HG03469 (cell line): ENCODE measurements around the gene CAB39.

Source experiments
- ATAC-seq: cut with Tn5 transposase; IDR thresholded peaks from one replicate; pipeline ENCODE4 v1.9.1; 2021; ENCODE audit warnings: mild to moderate bottlenecking, moderate library complexity, moderate number of reproducible peaks; ENCODE audit not compliant: unreplicated experiment

CAB39 gene

DNA sequence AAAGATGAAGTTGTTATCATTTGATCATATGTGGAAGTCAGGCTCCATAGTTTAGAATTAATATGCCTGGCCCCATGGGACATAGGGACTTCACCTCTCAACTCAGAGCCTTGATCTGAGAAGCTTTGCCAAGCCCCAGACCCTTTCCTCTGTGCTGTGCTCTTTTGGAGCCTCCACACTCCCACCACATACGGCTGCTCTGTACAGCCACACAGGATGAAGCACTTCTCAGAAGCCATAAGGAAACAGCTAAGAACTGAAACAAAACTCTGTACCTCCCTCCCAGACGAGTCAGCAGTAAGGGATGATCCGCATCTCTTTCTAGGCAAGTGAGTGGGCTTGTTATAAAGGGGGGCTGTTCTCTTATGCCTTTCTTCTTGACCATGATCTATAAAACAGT, 66.5 kb downstream of the CAB39 start:
- ATAC-seq, result no peak

DNA sequence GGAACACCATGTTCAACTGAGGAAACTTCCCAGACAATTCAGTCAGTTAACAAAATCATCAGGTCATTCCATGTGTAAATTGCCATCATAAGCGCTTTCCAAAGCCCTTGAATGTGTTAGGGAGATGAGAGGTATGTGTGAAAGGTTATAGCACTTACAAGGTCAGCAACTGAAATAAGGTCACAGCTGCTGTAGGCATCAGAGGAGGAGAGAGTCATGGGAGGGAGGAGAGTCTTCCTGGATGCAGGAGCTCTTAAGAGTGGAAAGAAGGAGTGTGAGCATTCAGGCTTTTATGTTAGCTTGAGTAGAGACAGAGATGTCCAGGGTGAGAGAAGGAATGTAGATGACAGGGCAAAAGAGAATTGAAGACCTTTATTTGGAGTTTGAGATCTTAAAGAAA, 67.0 kb downstream of the CAB39 start:
- no peak for ATAC-seq

DNA sequence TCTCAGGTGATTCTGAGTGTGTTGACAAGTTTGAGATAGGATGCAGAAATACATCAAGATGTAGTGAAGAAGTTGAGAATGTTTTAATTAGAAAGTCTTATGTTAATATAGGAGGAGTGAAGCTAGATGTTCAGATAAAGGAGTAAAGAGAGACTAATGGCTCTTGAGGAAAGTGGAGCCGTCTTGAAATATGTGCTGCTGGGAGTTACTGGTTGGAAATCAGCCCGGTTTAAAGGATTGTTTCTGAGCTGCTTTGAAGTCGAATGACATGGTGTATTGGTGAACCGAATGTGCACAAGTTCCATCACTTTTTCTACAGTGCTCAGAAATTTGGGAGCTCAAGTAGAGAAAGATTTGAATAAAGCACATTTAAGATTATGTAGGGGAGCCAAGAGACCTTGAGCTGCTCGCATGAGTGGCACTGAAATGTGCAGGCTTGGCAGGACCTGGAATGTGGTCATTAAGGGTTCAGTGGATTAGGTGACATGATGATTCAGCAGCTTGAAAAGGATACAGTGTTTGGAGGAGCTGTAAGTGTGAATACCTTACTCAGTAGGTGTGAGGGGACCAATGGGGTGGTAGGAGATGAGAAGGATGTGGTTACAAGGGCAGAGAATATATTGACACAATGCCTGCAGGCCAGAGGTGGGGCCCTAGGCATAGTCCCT, 68.6 kb downstream of the CAB39 start:
- no peak for ATAC-seq

- no peak for ATAC-seq
Observed at GRCh38 chr2:230783101-230783500, 70.5 kb downstream of the CAB39 start.

DNA sequence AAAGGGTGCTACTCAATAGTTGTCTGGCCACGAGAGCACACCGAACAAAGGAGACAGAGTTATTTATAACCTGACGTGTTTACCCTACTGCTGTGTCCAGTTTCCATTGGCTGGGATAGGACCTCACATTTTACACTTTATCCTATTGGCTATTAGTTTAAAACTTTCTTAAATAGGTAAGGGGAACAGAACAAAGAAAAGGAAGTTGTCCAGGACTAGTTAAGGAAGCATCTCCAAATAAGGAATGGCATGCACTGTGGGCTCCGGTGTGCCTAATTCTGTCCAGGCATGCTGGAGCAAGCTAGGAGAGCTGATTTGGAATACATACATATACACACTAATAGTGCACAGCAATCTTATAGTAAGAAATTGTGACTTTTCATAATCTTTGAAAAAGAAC, 72.2 kb downstream of the CAB39 start:
- ATAC-seq, result no peak

GRCh38 chr2:230785346-230785745, 72.7 kb downstream of the CAB39 start:
- ATAC-seq, result no peak

DNA sequence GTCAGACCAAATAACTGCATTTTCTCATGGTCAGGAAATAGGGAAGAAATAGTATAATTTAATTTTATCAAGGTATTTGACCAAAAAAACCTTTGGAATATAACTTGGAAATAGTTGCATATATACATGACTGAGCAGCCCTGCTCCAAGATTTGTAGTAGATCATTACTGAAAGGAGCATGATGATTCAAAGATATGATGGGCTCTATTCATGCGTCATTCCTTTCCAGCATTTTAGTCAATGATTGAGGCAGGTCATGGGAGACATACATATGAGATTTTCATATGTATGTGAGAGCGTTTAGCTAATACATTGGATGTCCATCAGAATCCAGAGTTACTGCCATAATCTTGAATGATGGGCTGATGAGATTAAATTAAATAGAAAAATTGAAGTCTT, 74.5 kb downstream of the CAB39 start:
- ATAC-seq, result no peak

DNA sequence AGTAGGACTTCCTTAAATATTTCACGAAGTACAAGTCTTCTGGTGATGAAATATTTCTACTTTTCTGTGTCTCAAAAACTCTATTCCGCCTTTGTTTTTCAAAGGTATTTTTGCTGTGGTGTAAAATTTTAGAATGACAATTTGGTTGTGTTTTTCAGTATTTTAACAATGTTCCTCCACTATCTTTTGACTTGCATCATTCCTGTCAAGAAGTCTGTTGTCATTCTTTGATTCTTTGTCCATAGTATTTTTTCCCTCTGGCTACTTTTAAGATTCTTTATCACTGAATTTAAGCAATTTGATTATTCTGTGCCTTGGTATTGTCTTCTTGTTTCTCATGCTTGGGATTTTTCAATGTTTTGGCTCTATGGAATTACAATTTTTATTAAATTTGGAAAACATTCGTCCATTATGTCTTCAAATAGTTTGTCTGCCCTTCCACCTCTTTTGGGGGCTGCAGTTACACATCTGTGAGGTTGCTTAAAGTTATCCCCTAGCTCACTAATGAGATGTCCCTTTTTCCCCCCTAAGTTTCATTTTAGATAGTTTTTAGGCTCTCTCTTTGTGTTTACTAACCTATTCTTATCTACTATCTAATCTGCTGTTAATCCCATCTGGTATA, 76.0 kb downstream of the CAB39 start:
- no peak for ATAC-seq

- no peak for ATAC-seq
Observed at GRCh38 chr2:230790981-230791380, 78.3 kb downstream of the CAB39 start.

GRCh38 chr2:230793572-230794359, 81.1 kb downstream of the CAB39 start:
- ATAC-seq, result no peak

DNA sequence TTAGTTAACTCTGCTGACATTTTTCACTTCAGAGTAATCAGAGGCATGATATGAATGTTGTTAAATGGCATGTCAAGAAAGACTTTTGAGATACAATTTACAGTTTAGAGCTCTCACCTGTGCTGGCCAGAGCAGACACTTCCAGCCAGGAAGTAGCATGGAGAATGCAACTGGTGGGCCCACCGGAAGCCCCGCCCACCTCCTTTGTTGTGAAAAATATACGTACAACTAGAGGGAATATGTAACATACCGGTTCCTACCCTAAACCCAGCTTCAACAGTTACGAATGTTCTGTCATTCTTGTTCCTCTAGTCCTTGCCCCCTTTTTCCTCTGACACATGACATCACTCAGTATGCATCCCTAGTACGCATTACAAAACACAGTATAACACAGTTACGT, 81.9 kb downstream of the CAB39 start:
- no peak for ATAC-seq

DNA sequence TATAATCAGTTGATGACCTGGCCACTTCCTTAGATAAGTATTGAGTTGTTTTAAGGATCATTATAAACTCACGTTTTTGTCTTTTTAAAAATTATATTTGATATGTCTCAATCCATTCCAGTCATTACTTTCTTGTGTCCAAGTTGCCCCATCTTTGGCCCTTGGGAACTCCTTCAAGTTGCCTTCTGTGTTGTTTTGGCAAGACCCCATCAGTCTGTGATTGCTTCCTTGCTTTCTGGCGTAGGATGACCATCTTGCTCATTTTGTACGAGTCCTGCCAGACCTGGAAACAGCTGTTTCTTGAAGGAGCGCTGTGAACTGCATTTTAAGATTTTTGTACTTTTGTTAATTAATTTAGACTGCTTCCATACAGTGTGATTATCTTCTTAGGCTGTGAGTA, 83.2 kb downstream of the CAB39 start:
- no peak for ATAC-seq

DNA sequence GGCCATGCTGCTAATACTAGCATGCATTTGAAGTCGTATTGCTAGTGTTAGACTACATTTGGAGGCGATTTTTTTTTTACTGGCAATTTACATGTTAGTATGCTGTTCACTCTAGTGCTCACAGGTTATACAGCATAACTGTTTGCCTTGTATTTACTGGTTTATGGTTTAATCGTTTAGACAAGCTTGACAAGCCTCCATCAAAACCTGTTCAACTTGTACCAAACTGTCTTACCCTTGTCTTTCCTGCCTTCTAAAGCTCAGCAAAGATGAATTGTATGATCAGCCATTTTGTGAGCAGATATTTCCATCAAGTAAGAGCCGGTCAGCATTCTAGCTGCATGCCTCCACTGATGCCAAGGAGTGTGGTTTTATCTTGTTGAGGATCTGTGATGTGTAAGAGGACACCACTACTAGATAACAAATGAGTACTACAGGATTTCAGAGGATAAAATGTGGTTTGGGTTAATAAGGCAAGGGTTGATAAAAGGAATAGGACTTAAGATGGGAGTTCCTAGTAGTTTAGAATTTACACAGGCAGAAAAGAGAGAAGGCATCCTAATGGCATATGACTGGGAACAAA, 83.7 kb downstream of the CAB39 start:
- no peak for ATAC-seq

- ATAC-seq, result no peak
Observed at GRCh38 chr2:230797515-230798495, 85.2 kb downstream of the CAB39 start.

- no peak for ATAC-seq
Observed at GRCh38 chr2:230798769-230799399, 86.2 kb downstream of the CAB39 start.

DNA sequence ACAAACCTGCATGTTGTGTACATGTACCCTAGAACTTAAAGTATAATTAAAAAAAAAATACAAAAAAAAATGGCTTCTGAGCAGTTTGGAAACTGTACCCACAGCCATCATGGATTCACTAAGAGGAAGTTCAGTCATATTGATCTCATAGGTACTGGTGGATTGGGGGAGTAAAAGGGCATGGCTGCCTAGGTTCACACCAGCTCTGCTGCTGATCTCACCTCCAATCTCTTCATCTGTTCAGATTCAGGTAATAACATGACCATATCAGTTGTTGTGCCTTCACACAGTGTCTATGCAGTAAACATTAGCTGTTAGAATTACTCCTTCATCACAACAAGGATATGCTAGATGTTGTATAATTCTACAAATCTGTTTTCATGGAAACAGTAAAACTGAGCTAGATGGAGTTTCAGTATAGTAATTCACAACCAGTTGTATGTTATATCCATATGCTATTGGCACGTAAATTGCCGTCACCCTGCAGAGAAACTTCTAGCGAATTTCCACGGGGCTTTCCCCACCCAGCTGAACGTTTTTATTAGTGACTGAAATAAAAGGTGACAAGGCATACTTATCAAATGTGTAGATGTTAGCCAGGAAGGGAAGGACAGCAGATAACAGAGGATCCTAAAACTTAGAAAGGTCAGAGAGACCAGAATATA, 92.8 kb downstream of the CAB39 start:
- no peak for ATAC-seq

DNA sequence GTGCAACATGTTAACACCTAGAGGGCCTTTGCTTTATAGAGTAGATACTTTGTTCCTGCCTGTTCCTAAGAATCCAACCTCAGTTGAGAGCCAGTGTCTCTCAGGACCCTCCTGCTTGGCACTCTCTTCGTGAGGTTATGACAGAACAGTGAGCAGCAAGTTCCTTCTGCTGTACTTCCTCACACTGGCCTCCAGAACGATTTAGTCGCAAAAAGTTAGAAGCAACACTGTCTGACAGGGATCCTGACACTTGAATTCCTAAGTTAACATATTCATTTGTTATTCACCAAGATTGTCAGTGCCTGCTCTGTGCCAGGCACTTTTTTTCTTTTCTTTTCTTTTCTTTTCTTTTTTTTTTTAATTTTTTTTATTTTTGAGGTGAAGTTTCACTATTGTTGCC, 95.1 kb downstream of the CAB39 start:
- ATAC-seq, result no peak

DNA sequence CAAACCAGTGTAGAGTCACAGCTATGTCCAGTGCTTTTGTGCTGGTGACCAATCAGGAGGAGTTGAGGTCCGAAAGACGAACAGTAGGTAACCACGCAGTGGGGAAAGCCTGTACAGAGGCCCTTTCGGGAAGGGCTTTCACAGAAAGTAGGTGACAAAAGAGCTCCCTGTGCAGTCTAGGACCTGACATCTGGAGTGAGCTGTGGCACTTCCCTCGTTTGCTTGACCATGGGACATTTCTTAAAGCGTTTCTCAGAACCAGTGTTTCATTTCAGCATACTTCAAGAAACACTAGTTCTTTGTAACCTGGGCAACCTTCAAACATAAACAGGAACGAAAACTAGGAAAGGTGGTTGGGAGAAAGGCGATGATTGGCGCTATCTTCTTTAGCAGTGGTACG, 96.4 kb downstream of the CAB39 start:
- no peak for ATAC-seq

GRCh38 chr2:230809677-230810251, 97.1 kb downstream of the CAB39 start:
- no peak for ATAC-seq
